Heart left ventricle (tissue), 16 donors: ENCODE results near the gene DCDC1. TPM values are rescaled to one million over a fixed set of nuclear protein-coding genes. Genes with fewer than 3 reads are reported as not detected.
"Not testable (repeated sequence)": the region's sequence is repeated elsewhere in the genome, so short reads cannot be mapped to it uniquely, and the experiment has no call there.

ENCODE experiments used
- ATAC-seq, 4 donors: fragments of 200-7000 bp; cut with Tn5 transposase; one replicate each; pipeline ENCODE4 v1.9.1; 2020 to 2022; ENCODE audit warnings: moderate library complexity in 4 of 4, mild to moderate bottlenecking in 3 of 4, moderate number of reproducible peaks in 1 of 4
- DNase-seq, 5 donors: peaks; one replicate each; pipeline ENCODE4 v3.0.0-alpha.2; 2020
- H3K27ac ChIP-seq, 12 donors: fragments of 200-600 bp; sonication (generic) in 4 of 12; one replicate each; pipeline versions ENCODE4 v1.5.0 to v1.8.0; 2016 to 2022; ENCODE audit warnings: mild to moderate bottlenecking in 2 of 12
- H3K27me3 ChIP-seq, 9 donors: fragments of 200-600 bp; sonication (generic) in 2 of 9; one replicate each; pipeline versions ENCODE4 v1.5.1 to v1.8.0; 2016 to 2022; ENCODE audit warnings: mild to moderate bottlenecking in 3 of 9
- H3K36me3 ChIP-seq, 9 donors: fragments of 200-600 bp; sonication (generic) in 2 of 9; one replicate each; pipeline versions ENCODE4 v1.5.0 to v1.8.0; 2018 to 2022; ENCODE audit warnings: mild to moderate bottlenecking in 2 of 9
- H3K4me1 ChIP-seq, 12 donors: fragments of 200-600 bp; sonication (generic) in 4 of 12; one replicate each; pipeline versions ENCODE4 v1.5.0 to v1.8.0; 2016 to 2022; ENCODE audit warnings: mild to moderate bottlenecking in 3 of 12
- H3K4me3 ChIP-seq, 12 donors: fragments of 200-600 bp; sonication (generic) in 4 of 12; one replicate each; pipeline versions ENCODE4 v1.5.0 to v1.8.0; 2017 to 2022; ENCODE audit warnings: mild to moderate bottlenecking in 9 of 12, moderate library complexity in 4 of 12
- H3K9me3 ChIP-seq, 12 donors: fragments of 200-600 bp; sonication (generic) in 4 of 12; one replicate each; pipeline versions ENCODE4 v1.5.0 to v1.8.0; 2016 to 2022; ENCODE audit warnings: mild to moderate bottlenecking in 1 of 12
- POLR2A ChIP-seq, 2 donors: fragments of 450-650 bp; IDR thresholded peaks; one replicate each; pipeline ENCODE4 v1.6.1; 2017; ENCODE audit warnings: antibody characterized with exemption in 2 of 2, mild to moderate bottlenecking in 2 of 2, moderate library complexity in 2 of 2
- WGBS, 4 donors: extraction: QIAGEN DNeasy Blood & Tissue Kit in 2 of 4; methylation state at CpG; one replicate each; pipeline versions ENCODE4 v1.1.5 to v1.1.7; 2013 to 2018; 5-methylcytosine and 5-hydroxymethylcytosine counted together
- intact Hi-C, 10 donors: fragments of 100-400 bp; cut with DNase I; formaldehyde crosslinking; loops; one replicate each; pipeline versions ENCODE4 v1.11.1 to v1.14.2; 2022
- polyA plus RNA-seq, 2 donors: library from polyadenylated mRNA; stranded (reverse); fragments of 200-250 nt; gene quantifications; one replicate each; pipeline ENCODE4 v1.2.3, GENCODE V29; 2013
- total RNA-seq, 9 donors: library from RNA; depleted of rRNA in 2 of 9; stranded (reverse); fragments of >200 nt in 2 of 9; fragmentation: NEBNext Ultra II Directional in 3 of 9; extraction: Animal tissue kit (Norgen Biotek cat#: 25700) in 3 of 9; gene quantifications; one replicate each; pipeline versions ENCODE4 v1.1.0 to v1.2.4, GENCODE V29; 2016 to 2023
- TF ChIP-seq, protein P1 (sequence below), 12 donors: fragments of 200-600 bp; sonication (generic) in 4 of 12; IDR thresholded peaks; one replicate each; pipeline versions ENCODE4 v1.5.0 to v1.8.0; 2018 to 2022; ENCODE audit warnings: antibody characterized with exemption in 12 of 12, mild to moderate bottlenecking in 5 of 12
- donor health status: ischemic (EF 13 %, LVEDD 7.1; RV severe dilation, severe dysfunction).
- donor health status: healthy with polysubstance abuse.
- donor health status: DM: no; HTN: yes; CAD: no.
- donor health status: DM: no; HTN: no; CAD: no.
- donor health status: ischemic (EF 25% LVEDD 6.9; RV normal size, moderate dysfunction).
- donor health status: ischemic (EF 25% LVEDD 5.7; RV mildly dilated, moderate dysfunction).
- donor health status: healthy.
- donor health status: DM: yes; HTN: yes; CAD: no.
- donor health status: ischemic (EF 35%, LVEDD 5.7; RV mildly dilated, moderate dysfunction).
- donor health status: nonischemic (EF 11% LVEDD 7.7; RV severe dilation, severe dysfunction).
- donor health status: DM: yes; HTN: yes; CAD: no.
- donor health status: PGD.
- donor health status: ischemic (EF 29% LVEDD 5.4; RV normal size, mild dysfunction).
- donor health status: nonischemic (EF 23%, LVEDD 6.1; RV moderate dilation, normal function).

DCDC1 gene
- total and polyA plus RNA-seq, 11 donors: 0.07 to 1.0 (median 0.12) TPM; not detected in 7

DNA sequence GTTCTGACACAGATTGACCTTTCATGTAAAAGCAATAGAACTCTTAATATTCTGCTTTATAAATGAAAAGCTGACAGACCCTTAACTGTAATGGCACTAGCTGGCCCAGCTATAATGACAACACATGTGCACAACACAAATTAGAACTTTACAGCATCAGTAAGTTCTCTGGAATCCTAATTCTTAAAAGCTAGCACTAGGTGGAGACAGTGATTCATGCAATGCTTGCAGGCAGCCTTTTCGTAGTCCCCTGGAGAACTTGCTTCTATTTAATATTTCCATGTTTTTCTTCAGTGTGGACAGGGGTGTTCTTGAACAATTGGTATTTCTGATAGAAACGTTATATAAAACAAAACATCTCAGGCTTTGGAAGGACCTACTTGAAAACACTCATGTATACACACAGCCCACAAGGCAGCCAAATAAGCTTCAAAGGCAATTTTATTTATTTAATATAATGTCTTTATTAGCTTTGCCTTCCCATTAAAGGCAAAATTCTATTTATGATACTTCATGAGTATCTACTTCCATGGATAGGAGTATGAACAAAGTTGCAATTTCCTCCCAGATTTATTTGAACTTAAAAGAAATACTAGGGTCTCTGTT lies 409.0 kb downstream of the DCDC1 start:
- no peak overlapping the region for H3K4me3 ChIP-seq
- no peaks in the 10 kb centered on the region for H3K4me1 ChIP-seq
- no peaks in the 10 kb centered on the region for H3K27me3 ChIP-seq
- intact Hi-C loops: loop anchor here in 8 of 10 donors (1.0 to 10.0 kb wide), 5 partner anchors 82 to 87 kb away; no protein-coding TSS in a partner anchor
- WGBS, 4 donors: 2 to 10% (median 4%) methylated on average over 2 of the region's 2 CpGs
- no peak for DNase-seq
- H3K9me3 ChIP-seq: no peaks in the 10 kb centered on the region
- no peak overlapping the region for H3K27ac ChIP-seq
- TF ChIP-seq, protein P1, sequence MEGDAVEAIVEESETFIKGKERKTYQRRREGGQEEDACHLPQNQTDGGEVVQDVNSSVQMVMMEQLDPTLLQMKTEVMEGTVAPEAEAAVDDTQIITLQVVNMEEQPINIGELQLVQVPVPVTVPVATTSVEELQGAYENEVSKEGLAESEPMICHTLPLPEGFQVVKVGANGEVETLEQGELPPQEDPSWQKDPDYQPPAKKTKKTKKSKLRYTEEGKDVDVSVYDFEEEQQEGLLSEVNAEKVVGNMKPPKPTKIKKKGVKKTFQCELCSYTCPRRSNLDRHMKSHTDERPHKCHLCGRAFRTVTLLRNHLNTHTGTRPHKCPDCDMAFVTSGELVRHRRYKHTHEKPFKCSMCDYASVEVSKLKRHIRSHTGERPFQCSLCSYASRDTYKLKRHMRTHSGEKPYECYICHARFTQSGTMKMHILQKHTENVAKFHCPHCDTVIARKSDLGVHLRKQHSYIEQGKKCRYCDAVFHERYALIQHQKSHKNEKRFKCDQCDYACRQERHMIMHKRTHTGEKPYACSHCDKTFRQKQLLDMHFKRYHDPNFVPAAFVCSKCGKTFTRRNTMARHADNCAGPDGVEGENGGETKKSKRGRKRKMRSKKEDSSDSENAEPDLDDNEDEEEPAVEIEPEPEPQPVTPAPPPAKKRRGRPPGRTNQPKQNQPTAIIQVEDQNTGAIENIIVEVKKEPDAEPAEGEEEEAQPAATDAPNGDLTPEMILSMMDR (IDR thresholded peaks at IDR 0.05): peak; percentile 24 to 62 (median 50)
- TF ChIP-seq POLR2A (IDR thresholded peaks at IDR 0.05): no peak
- H3K36me3 ChIP-seq: no peaks in the 10 kb centered on the region
- ATAC-seq: no peak

DNA sequence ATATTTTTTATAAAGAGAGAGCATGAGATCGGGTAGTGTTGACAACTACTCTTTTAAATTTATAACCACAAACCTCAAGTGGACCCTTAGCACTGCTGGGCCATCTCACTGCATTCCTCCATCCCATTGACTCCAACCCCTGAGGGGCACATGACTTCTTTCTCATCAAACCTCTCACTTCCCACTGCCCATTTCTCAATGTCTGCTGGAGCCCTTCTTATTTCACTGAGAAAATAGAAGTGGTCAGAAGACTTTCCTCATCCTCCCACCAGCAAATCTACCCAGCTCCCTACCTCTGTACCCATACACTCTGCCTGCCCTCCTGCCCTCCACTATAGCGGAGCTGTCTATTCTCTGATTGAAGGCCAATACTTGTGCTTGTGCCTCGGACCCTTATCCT lies 412.8 kb downstream of the DCDC1 start:
- TF ChIP-seq, protein P1 (IDR thresholded peaks at IDR 0.05): no peak
- no peak for TF ChIP-seq POLR2A (IDR thresholded peaks at IDR 0.05)
- no peak for ATAC-seq
- no peaks in the 10 kb centered on the region for H3K36me3 ChIP-seq
- intact Hi-C loops: loop anchor here in 1 of 10 donors (10.0 kb wide), 1 partner anchor 88 kb away; no protein-coding TSS in a partner anchor
- no peak overlapping the region for H3K27ac ChIP-seq
- 71 to 79% (median 74%) methylated on average over 3 of the region's 3 CpGs for WGBS, 4 donors
- H3K4me1 ChIP-seq: no peaks in the 10 kb centered on the region
- no peaks in the 10 kb centered on the region for H3K27me3 ChIP-seq
- no peak overlapping the region for H3K4me3 ChIP-seq
- DNase-seq: no peak
- no peaks in the 10 kb centered on the region for H3K9me3 ChIP-seq

DNA sequence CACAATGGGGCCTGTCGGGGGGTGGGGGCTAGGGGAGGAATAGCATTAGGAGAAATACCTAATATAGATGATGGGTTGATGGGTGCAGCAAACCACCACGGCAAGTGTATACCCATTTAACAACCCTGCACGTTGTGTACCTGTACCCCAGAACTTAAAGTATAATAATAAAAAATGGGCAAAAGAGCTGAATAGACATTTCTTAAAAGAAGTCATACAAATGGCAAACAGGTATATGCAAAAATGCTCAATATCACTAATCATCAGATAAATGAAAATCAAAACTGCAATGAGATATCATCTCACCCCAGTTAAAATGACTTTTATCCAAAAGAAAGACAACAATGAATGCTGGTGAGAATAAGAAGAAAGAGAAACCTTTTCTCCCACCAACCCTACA lies 419.7 kb downstream of the DCDC1 start:
- no peak for DNase-seq
- no peak for ATAC-seq
- no peak overlapping the region for H3K27ac ChIP-seq
- 90 to 95% (median 93%) methylated on average over 3 of the region's 3 CpGs for whole genome bisulfite sequencing, 4 donors
- intact Hi-C loops: loop anchor here in 1 of 10 donors (10.0 kb wide), 1 partner anchor 95 kb away; no protein-coding TSS in a partner anchor
- no peaks in the 10 kb centered on the region for H3K27me3 ChIP-seq
- H3K4me3 ChIP-seq: no peak overlapping the region
- peaks cover 0 to 24% (median 2%) of the 10 kb centered on the region in 12 donors for H3K9me3 ChIP-seq
- H3K4me1 ChIP-seq: no peaks in the 10 kb centered on the region
- TF ChIP-seq, protein P1 (IDR thresholded peaks at IDR 0.05): no peak
- no peak for TF ChIP-seq POLR2A (IDR thresholded peaks at IDR 0.05)
- no peaks in the 10 kb centered on the region for H3K36me3 ChIP-seq

DNA sequence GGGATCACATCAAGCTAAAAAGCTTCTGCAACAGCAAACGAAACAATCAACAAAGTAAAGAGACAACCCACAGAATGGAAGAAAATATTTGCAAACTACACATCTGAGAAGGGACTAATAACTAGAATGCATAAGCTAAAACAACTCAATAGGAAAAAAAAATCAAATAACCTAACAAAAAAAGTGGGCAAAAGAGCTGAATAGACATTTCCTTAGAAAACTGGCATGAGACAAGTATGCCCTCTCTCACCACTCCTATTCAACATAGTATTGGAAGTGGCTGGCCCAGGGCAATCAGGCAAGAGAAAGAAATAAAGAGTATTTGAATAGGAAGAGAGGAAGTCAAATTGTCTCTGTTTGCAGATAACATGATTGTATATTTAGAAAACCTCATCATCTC lies 421.8 kb downstream of the DCDC1 start:
- H3K4me1 ChIP-seq, H3K27me3 ChIP-seq, intact Hi-C loops, H3K4me3 ChIP-seq, H3K36me3 ChIP-seq, H3K27ac ChIP-seq, ATAC-seq, DNase-seq: not testable (repeated sequence)
- H3K9me3 ChIP-seq: peaks cover 0 to 24% (median 2%) of the 10 kb centered on the region in 12 donors
- WGBS, 4 donors: 63 to 67% (median 65%) methylated on average over 1 of the region's 1 CpG

DNA sequence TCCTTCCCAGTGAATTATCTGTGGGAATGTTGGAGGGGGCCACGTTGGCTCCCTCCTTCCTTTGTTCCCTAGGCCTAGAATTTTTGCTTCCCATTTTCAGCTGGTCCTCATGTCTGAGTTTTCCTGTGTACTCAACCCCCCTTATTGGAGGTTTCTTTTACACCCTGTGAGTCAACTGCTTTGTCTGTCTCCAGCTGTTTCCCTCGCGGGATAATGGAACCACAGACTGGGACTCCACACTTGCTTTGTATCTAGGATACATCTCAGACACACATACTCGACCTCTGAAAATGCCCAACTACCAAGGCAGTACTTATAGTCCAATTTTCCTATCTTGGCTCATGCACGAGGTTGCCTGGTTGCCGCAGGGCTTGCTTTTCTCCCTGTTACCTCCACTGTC lies 430.7 kb downstream of the DCDC1 start:
- DNase-seq (no peak), ATAC-seq (no peak)
- intact Hi-C loops: no loop called here
- no peaks in the 10 kb centered on the region for H3K36me3 ChIP-seq
- peaks cover 0 to 16% (median 0%) of the 10 kb centered on the region in 12 donors for H3K9me3 ChIP-seq
- H3K4me3 ChIP-seq: no peak overlapping the region
- no peak overlapping the region for H3K27ac ChIP-seq
- TF ChIP-seq, protein P1 (IDR thresholded peaks at IDR 0.05): no peak
- TF ChIP-seq POLR2A (IDR thresholded peaks at IDR 0.05): no peak
- H3K4me1 ChIP-seq: no peaks in the 10 kb centered on the region
- peaks cover 0 to 4% (median 0%) of the 10 kb centered on the region in 9 donors for H3K27me3 ChIP-seq
- WGBS, 4 donors: 57 to 71% (median 66%) methylated on average over 6 of the region's 6 CpGs
